AG09309 (cell line): ENCODE measurements around the gene ERP27.

Experiments
- DNase-seq: peaks from one replicate; pipeline ENCODE4 v3.0.0-alpha.2; 2010; ENCODE audit warnings: low read depth
- H3K4me3 ChIP-seq: 2 replicates; pipeline ENCODE4 v1.5.1; 2011; ENCODE audit warnings: mild to moderate bottlenecking, low read depth, low read length, moderate library complexity; ENCODE audit not compliant: control insufficient read depth
- CTCF ChIP-seq: IDR thresholded peaks from 2 replicates; pipeline ENCODE4 v1.5.1; 2011; ENCODE audit warnings: mild to moderate bottlenecking, low read depth, low read length, inconsistent platforms; ENCODE audit not compliant: insufficient read depth, control insufficient read depth; ENCODE audit errors: missing control alignments

Gene ERP27

GRCh38 chr12:14871886-14872285 lies 66.5 kb downstream of the ERP27 start:
- no peak for DNase-seq
- no peak for TF ChIP-seq CTCF
- H3K4me3 ChIP-seq = no peak overlapping the region

- H3K4me3 ChIP-seq = no peak overlapping the region
- no peak for DNase-seq
- TF ChIP-seq CTCF = no peak
Measured at GRCh38 chr12:14871247-14871646, 67.1 kb downstream of the ERP27 start.

DNA sequence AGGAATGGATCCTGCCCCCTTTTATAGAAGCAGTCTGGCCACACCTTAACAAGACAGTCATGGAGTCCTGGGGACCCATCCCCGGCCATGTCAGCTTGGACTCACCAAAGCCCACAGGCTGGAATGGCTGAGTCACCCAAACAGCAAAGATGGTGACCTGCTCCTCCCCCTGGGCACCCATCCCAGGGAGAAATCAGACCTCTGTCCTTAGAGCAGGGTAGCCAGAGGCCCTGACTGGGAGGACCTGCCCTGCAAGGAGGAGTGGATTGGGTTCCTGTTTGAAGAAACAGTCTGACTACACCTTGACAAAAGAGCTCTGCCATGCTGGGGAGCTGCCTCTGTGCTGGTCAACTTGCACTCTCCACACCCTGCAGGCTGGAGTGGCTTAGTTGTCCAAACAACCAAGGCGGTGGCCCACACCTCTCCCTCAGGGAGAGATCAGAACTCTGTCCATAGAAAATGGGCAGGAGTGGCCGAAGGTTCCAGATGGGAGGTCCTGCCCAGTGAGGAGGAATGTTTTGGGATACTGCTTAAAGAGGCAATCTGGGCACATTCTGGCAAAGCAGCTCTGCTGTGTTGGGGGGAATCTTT lies 69.3 kb downstream of the ERP27 start:
- TF ChIP-seq CTCF = no peak
- no peak for DNase-seq
- H3K4me3 ChIP-seq = no peak overlapping the region
